HCT116 (cell line): Measurements from ENCODE around the gene ADGRB3. TPM values are rescaled to one million over a fixed set of nuclear protein-coding genes. Genes with fewer than 3 reads are reported as not detected.

Source experiments
- ATAC-seq: fragments of 200-7000 bp; cut with Tn5 transposase; 2 replicates; pipeline ENCODE4 v1.9.1; 2020; ENCODE audit warnings: mild to moderate bottlenecking, moderate library complexity
- BruUV-seq: library from RNA; stranded (reverse); fragments of 400-500 nt; replicated peaks from 2 replicates; lab custom pipeline; 2021; lab: Mats Ljungman, UMichigan
- CTCF ChIA-PET: fragments of 300-600 bp; sonication (Branson Sonifier 250); formaldehyde crosslinking; loops from one replicate; lab custom pipeline; 2021; ENCODE audit warnings: antibody characterized with exemption; lab: Charles Lee
- POLR2A ChIA-PET: fragments of 300-600, 350-600 bp; sonication (Branson Sonifier 250); formaldehyde crosslinking; loops from one replicate; lab custom pipeline; 2021; ENCODE audit warnings: antibody characterized with exemption; lab: Charles Lee
- RAD21 ChIA-PET, 2 experiments: fragments of 300-600 bp; sonication (Branson Sonifier 250); formaldehyde crosslinking; loops; one replicate each; lab custom pipeline; 2023; ENCODE audit warnings: low total read pairs in 2 of 2; ENCODE audit not compliant: uncharacterized antibody in 2 of 2, unreplicated experiment in 2 of 2, low non-redundant PET in 1 of 2; lab: Charles Lee
- DNase-seq: peaks from one replicate; pipeline ENCODE4 v3.0.0-alpha.2; 2010; ENCODE audit warnings: low read depth, low spot score
- H2AFZ ChIP-seq: fragments of 200-600 bp; shearing (Covaris generic), sonication (generic); 2 replicates; pipeline ENCODE4 v1.6.1; 2017; ENCODE audit warnings: low read depth, mixed run types, mixed read lengths, antibody characterized with exemption, low read length; ENCODE audit not compliant: poor library complexity, severe bottlenecking
- H3K27ac ChIP-seq: 2 replicates; pipeline ENCODE4 v1.5.1; 2012; ENCODE audit warnings: low read depth, low read length
- H3K27me3 ChIP-seq: fragments of 200-600 bp; sonication (generic); 2 replicates; pipeline ENCODE4 v1.6.1; 2016; ENCODE audit warnings: mixed run types, low read length, mixed read lengths; ENCODE audit not compliant: insufficient read depth
- H3K36me3 ChIP-seq, 2 experiments: fragments of 200-500 bp in 1 of 2; fragments of 200-600 bp in 1 of 2; sonication (Bioruptor generic) in 1 of 2; sonication (generic) in 1 of 2; 2 replicates each; pipeline versions ENCODE4 v1.5.1 to v1.6.1; 2014 to 2016; ENCODE audit warnings: low read length in 2 of 2, inconsistent platforms in 1 of 2, mixed read lengths in 1 of 2, mixed run types in 1 of 2; ENCODE audit not compliant: insufficient read depth in 2 of 2, control insufficient read depth in 1 of 2
- H3K4me1 ChIP-seq, 2 experiments: fragments of 200-600 bp in 1 of 2; sonication (generic) in 1 of 2; 2 replicates each; pipeline versions ENCODE4 v1.5.1 to v1.6.1; 2012 to 2017; ENCODE audit warnings: low read length in 2 of 2, inconsistent platforms in 1 of 2, mild to moderate bottlenecking in 1 of 2, mixed read lengths in 1 of 2, mixed run types in 1 of 2, moderate library complexity in 1 of 2; ENCODE audit not compliant: insufficient read depth in 2 of 2, control insufficient read depth in 1 of 2
- H3K4me2 ChIP-seq: fragments of 200-600 bp; sonication (generic); 2 replicates; pipeline ENCODE4 v1.6.1; 2017; ENCODE audit warnings: mixed run types, low read length, mixed read lengths
- H3K4me3 ChIP-seq, 2 experiments: fragments of 200-600 bp in 1 of 2; sonication (generic) in 1 of 2; replicated peaks in 1 of 2; 2 replicates each; pipeline ENCODE4 v1.5.1; 2011 to 2016; ENCODE audit warnings: low read length in 2 of 2, control low read depth in 1 of 2, low read depth in 1 of 2, mild to moderate bottlenecking in 1 of 2, mixed read lengths in 1 of 2, mixed run types in 1 of 2
- H3K79me2 ChIP-seq: fragments of 200-600 bp; sonication (generic); 2 replicates; pipeline ENCODE4 v1.6.1; 2017; ENCODE audit warnings: mild to moderate bottlenecking, mixed run types, low read length, moderate library complexity, mixed read lengths; ENCODE audit not compliant: insufficient read depth
- H3K9ac ChIP-seq: fragments of 200-600 bp; sonication (generic); 2 replicates; pipeline ENCODE4 v1.6.1; 2016; ENCODE audit warnings: low read length, mixed read lengths
- H3K9me2 ChIP-seq: fragments of 200-600 bp; sonication (generic), shearing (Covaris generic); 2 replicates; pipeline ENCODE4 v1.6.1; 2017; ENCODE audit warnings: mixed run types, mild to moderate bottlenecking, moderate library complexity; ENCODE audit not compliant: insufficient read depth
- H3K9me3 ChIP-seq, 2 experiments: fragments of 200-500 bp in 1 of 2; fragments of 200-600 bp in 1 of 2; sonication (Bioruptor generic) in 1 of 2; sonication (generic) in 1 of 2; 2 replicates each; pipeline ENCODE4 v1.6.1; 2014 to 2017; ENCODE audit warnings: low read length in 2 of 2, mixed read lengths in 2 of 2, inconsistent platforms in 1 of 2, low read depth in 1 of 2, mild to moderate bottlenecking in 1 of 2, mixed run types in 1 of 2, moderate library complexity in 1 of 2; ENCODE audit not compliant: control insufficient read depth in 1 of 2, insufficient read depth in 1 of 2
- H4K20me1 ChIP-seq: fragments of 200-600 bp; sonication (generic), shearing (Covaris generic); 2 replicates; pipeline ENCODE4 v1.6.1; 2017; ENCODE audit warnings: mixed run types, mild to moderate bottlenecking, moderate library complexity; ENCODE audit not compliant: insufficient read depth
- EGR1 ChIP-seq: IDR thresholded peaks from 2 replicates; pipeline ENCODE4 v1.6.1; 2012; ENCODE audit warnings: low read depth
- EZH2phosphoT487 ChIP-seq: fragments of 200-600 bp; IDR thresholded peaks from 2 replicates; pipeline ENCODE4 v1.6.1; 2018; ENCODE audit warnings: antibody characterized with exemption, borderline replicate concordance
- REST ChIP-seq: IDR thresholded peaks from 2 replicates; pipeline ENCODE4 v1.6.1; 2012; ENCODE audit warnings: low read depth
- YY1 ChIP-seq: IDR thresholded peaks from 2 replicates; pipeline ENCODE4 v1.6.1; 2011; ENCODE audit warnings: low read length, low read depth, moderate library complexity, mild to moderate bottlenecking; ENCODE audit not compliant: insufficient replicate concordance; ENCODE audit errors: extremely low read depth
- intact Hi-C: fragments of 100-400 bp; cut with micrococcal nuclease; formaldehyde crosslinking; loops from 2 replicates; pipeline ENCODE4 v1.10.0; 2022
- total RNA-seq: library from RNA; stranded (reverse); gene quantifications from one replicate; pipeline ENCODE4 v1.2.1, GENCODE V29; 2021; ENCODE audit not compliant: unreplicated experiment

The ADGRB3 gene
- total RNA-seq, 1 experiment from 2014 or later: not detected

- ATAC-seq: no peak
- H3K9me3 ChIP-seq: peaks cover 4 to 12% of the 10 kb centered on the region in 2 experiments; a peak in 2 of 4 replicates
- CTCF ChIA-PET: no interaction called here
Observed at GRCh38 chr6:69331886-69332285, 696.8 kb downstream of the ADGRB3 start.

More at GRCh38 chr6:69331886-69332285, 696.8 kb downstream of the ADGRB3 start:
- H3K4me1 ChIP-seq: no peaks in the 10 kb centered on the region
- H3K4me2 ChIP-seq: no peak overlapping the region
- DNase-seq: no peak
- H3K79me2 ChIP-seq: no peaks in the 10 kb centered on the region
- H3K9ac ChIP-seq: no peak overlapping the region
- H3K27ac ChIP-seq: no peak overlapping the region
- TF ChIP-seq EGR1 (no peak), YY1 (no peak), REST (no peak), EZH2phosphoT487 (no peak)
- no TSS peak for BruUV-seq
- intact Hi-C loops: no loop called here
- H3K36me3 ChIP-seq: no peaks in the 10 kb centered on the region
- ChIA-PET POLR2A (no interaction called here), RAD21 (no interaction called here)
- H3K4me3 ChIP-seq: no peak overlapping the region
- no peaks in the 10 kb centered on the region; the same call in 1 of the 2 replicates for H4K20me1 ChIP-seq
- H3K9me2 ChIP-seq: no peaks in the 10 kb centered on the region
- H3K27me3 ChIP-seq: no peaks in the 10 kb centered on the region
- H2AFZ ChIP-seq: no peak overlapping the region
